Measurements from ENCODE around the gene GDF10. TPM values are rescaled to one million over a fixed set of nuclear protein-coding genes. Genes with fewer than 3 reads are reported as not detected.

GDF10 gene
- total and polyA plus RNA-seq, 3 donors from 2014 or later, result 17.7 to 47.3 (median 34.4) TPM

DNA sequence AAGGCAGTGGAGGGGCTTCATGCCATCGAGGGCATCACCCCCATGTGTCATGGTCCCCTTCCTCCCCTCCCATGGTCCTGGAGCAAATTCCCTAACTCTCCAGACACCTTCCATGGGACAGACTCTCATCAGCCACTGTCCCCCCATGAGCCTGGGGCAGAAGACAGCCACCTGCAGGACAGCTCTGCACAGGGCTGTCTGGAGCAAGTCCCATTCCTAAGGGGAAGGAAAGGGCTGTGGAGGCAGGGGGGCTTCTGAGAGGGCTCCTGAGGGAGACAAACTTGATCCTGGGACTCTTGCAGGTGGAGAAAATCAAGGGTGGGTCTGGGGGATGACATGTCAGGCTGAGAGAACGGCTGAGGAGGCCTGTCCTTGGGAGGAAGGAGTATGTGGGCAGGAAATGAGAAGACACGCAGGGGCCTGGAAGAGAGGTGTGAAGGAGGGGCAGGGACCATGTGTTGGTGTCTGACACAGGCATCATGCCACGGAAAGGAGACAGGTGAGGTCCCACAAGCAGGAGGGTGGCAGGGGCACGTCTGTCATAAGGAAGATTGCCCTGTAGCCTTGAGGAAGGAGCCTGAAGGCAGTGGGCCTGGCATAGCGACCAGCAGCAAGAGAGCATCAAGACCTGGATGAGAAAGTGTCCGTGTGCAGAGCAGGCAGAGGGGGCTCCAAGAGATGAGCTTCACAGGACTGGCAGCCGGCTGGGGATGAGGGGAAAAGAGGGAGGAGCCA, 14.4 kb upstream of the GDF10 start:
- no peak overlapping the region for H3K27ac ChIP-seq
- no peak for DNase-seq
- H3K4me1 ChIP-seq, result no peaks in the 10 kb centered on the region
- no peaks in the 10 kb centered on the region for H3K36me3 ChIP-seq (ENCODE audit: low read depth, missing control alignments)
- TF ChIP-seq, protein P1, sequence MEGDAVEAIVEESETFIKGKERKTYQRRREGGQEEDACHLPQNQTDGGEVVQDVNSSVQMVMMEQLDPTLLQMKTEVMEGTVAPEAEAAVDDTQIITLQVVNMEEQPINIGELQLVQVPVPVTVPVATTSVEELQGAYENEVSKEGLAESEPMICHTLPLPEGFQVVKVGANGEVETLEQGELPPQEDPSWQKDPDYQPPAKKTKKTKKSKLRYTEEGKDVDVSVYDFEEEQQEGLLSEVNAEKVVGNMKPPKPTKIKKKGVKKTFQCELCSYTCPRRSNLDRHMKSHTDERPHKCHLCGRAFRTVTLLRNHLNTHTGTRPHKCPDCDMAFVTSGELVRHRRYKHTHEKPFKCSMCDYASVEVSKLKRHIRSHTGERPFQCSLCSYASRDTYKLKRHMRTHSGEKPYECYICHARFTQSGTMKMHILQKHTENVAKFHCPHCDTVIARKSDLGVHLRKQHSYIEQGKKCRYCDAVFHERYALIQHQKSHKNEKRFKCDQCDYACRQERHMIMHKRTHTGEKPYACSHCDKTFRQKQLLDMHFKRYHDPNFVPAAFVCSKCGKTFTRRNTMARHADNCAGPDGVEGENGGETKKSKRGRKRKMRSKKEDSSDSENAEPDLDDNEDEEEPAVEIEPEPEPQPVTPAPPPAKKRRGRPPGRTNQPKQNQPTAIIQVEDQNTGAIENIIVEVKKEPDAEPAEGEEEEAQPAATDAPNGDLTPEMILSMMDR (IDR thresholded peaks at IDR 0.05), result no peak
- TF ChIP-seq POLR2A (IDR thresholded peaks at IDR 0.05), result no peak
- no peaks in the 10 kb centered on the region for H3K9me3 ChIP-seq
- WGBS, 2 donors, result 74% methylated on average over 7 to 8 of the region's 8 CpGs
- intact Hi-C loops (cut with DNase I; ENCODE audit: low total_unique reads), result no loop called here
- no peak overlapping the region for H3K4me3 ChIP-seq
- H3K27me3 ChIP-seq, result no peaks in the 10 kb centered on the region

- no peaks in the 10 kb centered on the region for H3K9me3 ChIP-seq
- no peaks in the 10 kb centered on the region for H3K36me3 ChIP-seq (ENCODE audit: low read depth, missing control alignments)
- intact Hi-C loops (cut with DNase I; ENCODE audit: low total_unique reads), result no loop called here
- TF ChIP-seq, protein P1 (IDR thresholded peaks at IDR 0.05), result no peak
- no peak for TF ChIP-seq POLR2A (IDR thresholded peaks at IDR 0.05)
- H3K27me3 ChIP-seq, result no peaks in the 10 kb centered on the region
- H3K4me1 ChIP-seq, result no peaks in the 10 kb centered on the region
- no peak for DNase-seq
- H3K4me3 ChIP-seq, result no peak overlapping the region
- 63 to 70% methylated on average over 4 of the region's 4 CpGs for WGBS, 2 donors
- no peak overlapping the region for H3K27ac ChIP-seq
These were observed 13.9 kb upstream of the GDF10 start for GRCh38 chr10:47286116-47286505.

DNA sequence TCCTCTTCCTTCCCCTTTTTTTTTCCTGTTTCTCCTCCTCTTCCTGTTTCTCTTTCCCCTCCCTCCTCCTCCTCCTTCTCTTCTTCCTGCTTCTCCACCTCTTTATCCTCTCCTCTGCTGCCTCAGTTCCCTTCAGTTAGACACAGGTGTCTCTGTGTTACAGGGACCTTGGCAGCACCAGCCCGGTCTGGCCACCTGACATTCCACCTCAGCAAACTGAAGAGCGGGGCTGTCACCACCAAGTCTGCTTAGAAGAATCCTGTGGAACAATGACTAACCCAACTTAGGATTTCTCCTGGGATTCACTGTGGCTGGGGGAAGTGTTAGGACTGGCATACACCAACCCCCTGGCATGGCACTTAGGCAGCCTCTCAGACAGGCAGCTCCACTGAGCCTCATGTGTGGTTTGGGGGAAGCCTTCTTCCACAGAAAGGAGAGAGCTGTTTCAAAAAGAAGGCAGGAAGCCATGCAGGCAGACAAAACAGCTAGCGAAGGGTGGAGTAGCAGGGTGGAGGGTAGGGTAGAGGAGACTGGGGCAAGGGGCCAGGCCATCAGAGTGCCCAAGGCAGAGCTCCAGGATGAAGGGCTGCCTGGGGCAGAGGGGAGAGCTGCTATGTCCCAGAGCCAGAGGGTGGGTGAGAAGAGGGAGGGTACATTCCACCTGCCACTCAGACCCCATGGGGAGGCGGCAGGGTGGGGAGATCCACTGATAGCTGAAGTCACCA, 13.2 kb upstream of the GDF10 start:
- DNase-seq, result no peak
- TF ChIP-seq, protein P1 (IDR thresholded peaks at IDR 0.05), result no peak
- TF ChIP-seq POLR2A (IDR thresholded peaks at IDR 0.05), result no peak
- no peak overlapping the region for H3K4me3 ChIP-seq
- H3K27ac ChIP-seq, result no peak overlapping the region
- intact Hi-C loops (cut with DNase I; ENCODE audit: low total_unique reads), result no loop called here
- H3K9me3 ChIP-seq, result no peaks in the 10 kb centered on the region
- no peaks in the 10 kb centered on the region for H3K4me1 ChIP-seq
- WGBS, 2 donors, result 86 to 90% methylated on average over 4 of the region's 4 CpGs
- no peaks in the 10 kb centered on the region for H3K27me3 ChIP-seq
- no peaks in the 10 kb centered on the region for H3K36me3 ChIP-seq (ENCODE audit: low read depth, missing control alignments)

- WGBS, 2 donors, result 55 to 56% methylated on average over 10 to 12 of the region's 12 CpGs
These were observed 12.6 kb upstream of the GDF10 start for GRCh38 chr10:47287365-47287802.

More at GRCh38 chr10:47287365-47287802, 12.6 kb upstream of the GDF10 start:
- no peaks in the 10 kb centered on the region for H3K4me1 ChIP-seq
- intact Hi-C loops (cut with DNase I; ENCODE audit: low total_unique reads), result no loop called here
- DNase-seq, result no peak
- no peaks in the 10 kb centered on the region for H3K9me3 ChIP-seq
- no peaks in the 10 kb centered on the region for H3K27me3 ChIP-seq
- no peak overlapping the region for H3K27ac ChIP-seq
- no peak overlapping the region for H3K4me3 ChIP-seq
- TF ChIP-seq, protein P1 (IDR thresholded peaks at IDR 0.05), result no peak
- TF ChIP-seq POLR2A (IDR thresholded peaks at IDR 0.05), result no peak
- no peaks in the 10 kb centered on the region for H3K36me3 ChIP-seq (ENCODE audit: low read depth, missing control alignments)

All from testis (tissue), 3 donors.